GM21825 (cell line): ENCODE measurements around the gene PCDHB10.
"Not testable (repeated sequence)": the region's sequence is repeated elsewhere in the genome, so short reads cannot be mapped to it uniquely, and the experiment has no call there.

Experiments used
- ATAC-seq: cut with Tn5 transposase; IDR thresholded peaks from one replicate; pipeline ENCODE4 v1.9.1; 2021; ENCODE audit warnings: mild to moderate bottlenecking, moderate library complexity; ENCODE audit not compliant: unreplicated experiment

The PCDHB10 gene

GRCh38 chr5:141186897-141187512, 5.1 kb upstream of the PCDHB10 start, which contains the start of gene PCDHB9:
Gene PCDHB9, plus strand, starts transcription at chr5:141187161. Its CDS starts 158 bp downstream, at chr5:141187319.
- ATAC-seq, result no peak

GRCh38 chr5:141188682-141189081, 3.5 kb upstream of the PCDHB10 start:
- ATAC-seq, result not testable (repeated sequence)

GRCh38 chr5:141189131-141189530, 3.0 kb upstream of the PCDHB10 start:
- ATAC-seq, result not testable (repeated sequence)

- not testable (repeated sequence) for ATAC-seq
These were observed 2.2 kb downstream of the PCDHB10 start for GRCh38 chr5:141194332-141194731.

- no peak for ATAC-seq
These were observed 4.2 kb downstream of the PCDHB10 start for GRCh38 chr5:141196363-141196762.

- no peak for ATAC-seq
These were observed 7.4 kb downstream of the PCDHB10 start, which contains the start of gene PCDHB11 for GRCh38 chr5:141199359-141200235. Gene PCDHB11, plus strand, starts transcription at chr5:141199627. Its CDS starts 148 bp downstream, at chr5:141199775.

- ATAC-seq, result not testable (repeated sequence)
These were observed 9.0 kb downstream of the PCDHB10 start for GRCh38 chr5:141201126-141201525.

- ATAC-seq, result not testable (repeated sequence)
These were observed 9.5 kb downstream of the PCDHB10 start for GRCh38 chr5:141201646-141202045.

- no peak for ATAC-seq
These were observed 16.3 kb downstream of the PCDHB10 start, which contains the start of gene PCDHB12 for GRCh38 chr5:141208478-141208877. Gene PCDHB12, plus strand, starts transcription at chr5:141208719. Its CDS starts 189 bp downstream, at chr5:141208908.

GRCh38 chr5:141210281-141210680, 18.1 kb downstream of the PCDHB10 start:
- ATAC-seq, result not testable (repeated sequence)

- ATAC-seq, result not testable (repeated sequence)
These were observed 18.7 kb downstream of the PCDHB10 start for GRCh38 chr5:141210849-141211248.

- not testable (repeated sequence) for ATAC-seq
These were observed 21.6 kb downstream of the PCDHB10 start, which contains the start of gene PCDHB13 for GRCh38 chr5:141213656-141214339. Gene PCDHB13, plus strand, starts transcription at chr5:141213919. Its CDS starts 205 bp downstream, at chr5:141214124.

GRCh38 chr5:141214583-141214982, 22.4 kb downstream of the PCDHB10 start:
- ATAC-seq, result not testable (repeated sequence)

- ATAC-seq, result not testable (repeated sequence)
These were observed 23.4 kb downstream of the PCDHB10 start for GRCh38 chr5:141215504-141215903.

GRCh38 chr5:141216035-141216434, 23.9 kb downstream of the PCDHB10 start:
- ATAC-seq, result not testable (repeated sequence)

- ATAC-seq, result no peak
These were observed 31.1 kb downstream of the PCDHB10 start, which contains the start of gene PCDHB14 for GRCh38 chr5:141223112-141223783. Gene PCDHB14, plus strand, starts transcription at chr5:141223343. Its CDS starts 163 bp downstream, at chr5:141223506.

GRCh38 chr5:141224844-141225243, 32.7 kb downstream of the PCDHB10 start:
- ATAC-seq, result not testable (repeated sequence)

- not testable (repeated sequence) for ATAC-seq
These were observed 33.3 kb downstream of the PCDHB10 start for GRCh38 chr5:141225421-141225820.

GRCh38 chr5:141234109-141234667, 42.0 kb downstream of the PCDHB10 start:
- no peak for ATAC-seq

GRCh38 chr5:141235922-141236321, 43.8 kb downstream of the PCDHB10 start:
- not testable (repeated sequence) for ATAC-seq
